Stimulated activated memory B cell treated with anti-CD40 and anti-IgM and Interleukin-4, amounts not matched to agents 10 μg/mL and 1 μg/mL and 100 μg/mL, for 72 hours (primary cell): ENCODE results near the gene NT5DC3.

Experiments used
- ATAC-seq: fragments of 150-1000 bp; cut with Tn5 transposase; 2 replicates; pipeline ENCODE4 v1.10.0; 2021
- H3K27ac Mint-ChIP-seq: one replicate; pipeline ENCODE4 v1.8.0; 2022; ENCODE audit warnings: mild to moderate bottlenecking, mixed read lengths
- H3K27me3 Mint-ChIP-seq: one replicate; pipeline ENCODE4 v1.8.0; 2022; ENCODE audit warnings: mixed read lengths
- H3K36me3 Mint-ChIP-seq: one replicate; pipeline ENCODE4 v1.8.0; 2022; ENCODE audit warnings: mixed read lengths
- H3K4me1 Mint-ChIP-seq: one replicate; pipeline ENCODE4 v1.8.0; 2022; ENCODE audit warnings: mixed read lengths
- H3K4me3 Mint-ChIP-seq: one replicate; pipeline ENCODE4 v1.8.0; 2022; ENCODE audit warnings: mild to moderate bottlenecking, moderate library complexity, mixed read lengths
- H3K9me3 Mint-ChIP-seq: one replicate; pipeline ENCODE4 v1.8.0; 2022; ENCODE audit warnings: mixed read lengths

The NT5DC3 gene

GRCh38 chr12:103840876-103841689, at the start of gene NT5DC3:
TSS of gene NT5DC3 (minus strand) at chr12:103841234. CDS start at chr12:103841156, 78 bp downstream.
- Mint-ChIP-seq H3K4me1 (peaks cover 36% of the 10 kb centered on the region), H3K36me3 (peaks cover 15% of the 10 kb centered on the region), H3K4me3 (peak within 1 kb of the TSS; percentile 93), H3K9me3 (no peaks in the 10 kb centered on the region), H3K27ac (peak within 1 kb of the TSS; percentile 91), H3K27me3 (no peaks in the 10 kb centered on the region)
- peak; percentile 94 for ATAC-seq

- H3K4me3 Mint-ChIP-seq = no peak overlapping the region
- ATAC-seq = no peak
- H3K4me1 Mint-ChIP-seq = peaks cover 12% of the 10 kb centered on the region
- no peaks in the 10 kb centered on the region for H3K27me3 Mint-ChIP-seq
- H3K27ac Mint-ChIP-seq = no peak overlapping the region
- H3K9me3 Mint-ChIP-seq = no peaks in the 10 kb centered on the region
- H3K36me3 Mint-ChIP-seq = peaks cover 12% of the 10 kb centered on the region
Observed at GRCh38 chr12:103887738-103888137, 46.7 kb upstream of the NT5DC3 start.

GRCh38 chr12:103886195-103886797, 45.3 kb upstream of the NT5DC3 start:
- Mint-ChIP-seq H3K4me1 (peaks cover 16% of the 10 kb centered on the region), H3K27ac (peak overlapping the region; percentile 10), H3K27me3 (no peaks in the 10 kb centered on the region), H3K36me3 (peaks cover 10% of the 10 kb centered on the region), H3K9me3 (no peaks in the 10 kb centered on the region), H3K4me3 (no peak overlapping the region)
- ATAC-seq = no peak

GRCh38 chr12:103884316-103884715, 43.3 kb upstream of the NT5DC3 start:
- peak; percentile 55 for ATAC-seq
- Mint-ChIP-seq H3K27ac (peak overlapping the region; percentile 50), H3K4me3 (no peak overlapping the region), H3K4me1 (peaks cover 33% of the 10 kb centered on the region), H3K9me3 (no peaks in the 10 kb centered on the region), H3K36me3 (peaks cover 10% of the 10 kb centered on the region), H3K27me3 (no peaks in the 10 kb centered on the region)

- H3K4me1 Mint-ChIP-seq = peaks cover 37% of the 10 kb centered on the region
- peak overlapping the region; percentile 50 for H3K27ac Mint-ChIP-seq
- H3K27me3 Mint-ChIP-seq = no peaks in the 10 kb centered on the region
- no peaks in the 10 kb centered on the region for H3K9me3 Mint-ChIP-seq
- ATAC-seq = no peak
- H3K4me3 Mint-ChIP-seq = no peak overlapping the region
- H3K36me3 Mint-ChIP-seq = peaks cover 10% of the 10 kb centered on the region
Observed at GRCh38 chr12:103883908-103884307, 42.9 kb upstream of the NT5DC3 start.

GRCh38 chr12:103882861-103883596, 42.0 kb upstream of the NT5DC3 start:
- Mint-ChIP-seq H3K36me3 (peaks cover 5% of the 10 kb centered on the region), H3K27ac (no peak overlapping the region), H3K27me3 (no peaks in the 10 kb centered on the region), H3K4me1 (peaks cover 45% of the 10 kb centered on the region), H3K9me3 (no peaks in the 10 kb centered on the region), H3K4me3 (no peak overlapping the region)
- no peak for ATAC-seq

GRCh38 chr12:103881261-103881660, 40.2 kb upstream of the NT5DC3 start:
- Mint-ChIP-seq H3K27ac (peak overlapping the region; percentile 11), H3K9me3 (no peaks in the 10 kb centered on the region), H3K36me3 (peaks cover 4% of the 10 kb centered on the region), H3K4me3 (no peak overlapping the region), H3K27me3 (no peaks in the 10 kb centered on the region), H3K4me1 (peaks cover 53% of the 10 kb centered on the region)
- peak; percentile 58 for ATAC-seq

- H3K36me3 Mint-ChIP-seq = peaks cover 4% of the 10 kb centered on the region
- no peaks in the 10 kb centered on the region for H3K27me3 Mint-ChIP-seq
- H3K4me1 Mint-ChIP-seq = peaks cover 50% of the 10 kb centered on the region
- ATAC-seq = peak; percentile 66
- peak overlapping the region; percentile 11 for H3K27ac Mint-ChIP-seq
- no peak overlapping the region for H3K4me3 Mint-ChIP-seq
- no peaks in the 10 kb centered on the region for H3K9me3 Mint-ChIP-seq
Observed at GRCh38 chr12:103880299-103881142, 39.5 kb upstream of the NT5DC3 start.

GRCh38 chr12:103879878-103880277, 38.8 kb upstream of the NT5DC3 start:
- Mint-ChIP-seq H3K4me1 (peaks cover 50% of the 10 kb centered on the region), H3K27ac (peak overlapping the region; percentile 8), H3K36me3 (peaks cover 4% of the 10 kb centered on the region)

GRCh38 chr12:103879048-103879692, 38.1 kb upstream of the NT5DC3 start:
- ATAC-seq = no peak
- peaks cover under 1% of the 10 kb centered on the region for H3K36me3 Mint-ChIP-seq
- peaks cover 45% of the 10 kb centered on the region for H3K4me1 Mint-ChIP-seq
- H3K27ac Mint-ChIP-seq = peak overlapping the region; percentile 47
- H3K27me3 Mint-ChIP-seq = no peaks in the 10 kb centered on the region
- no peak overlapping the region for H3K4me3 Mint-ChIP-seq
- H3K9me3 Mint-ChIP-seq = no peaks in the 10 kb centered on the region

More at GRCh38 chr12:103879878-103880277, 38.8 kb upstream of the NT5DC3 start:
- no peaks in the 10 kb centered on the region for H3K9me3 Mint-ChIP-seq
- ATAC-seq = no peak
- no peaks in the 10 kb centered on the region for H3K27me3 Mint-ChIP-seq
- H3K4me3 Mint-ChIP-seq = no peak overlapping the region

- H3K4me1 Mint-ChIP-seq = peaks cover 44% of the 10 kb centered on the region
- H3K27me3 Mint-ChIP-seq = no peaks in the 10 kb centered on the region
- H3K36me3 Mint-ChIP-seq = no peaks in the 10 kb centered on the region
- peak; percentile 72 for ATAC-seq
- no peak overlapping the region for H3K27ac Mint-ChIP-seq
- no peaks in the 10 kb centered on the region for H3K9me3 Mint-ChIP-seq
- H3K4me3 Mint-ChIP-seq = no peak overlapping the region
Observed at GRCh38 chr12:103877934-103878510, 37.0 kb upstream of the NT5DC3 start.

- Mint-ChIP-seq H3K4me3 (no peak overlapping the region), H3K4me1 (peaks cover 44% of the 10 kb centered on the region), H3K27me3 (no peaks in the 10 kb centered on the region), H3K36me3 (no peaks in the 10 kb centered on the region), H3K27ac (no peak overlapping the region), H3K9me3 (no peaks in the 10 kb centered on the region)
- no peak for ATAC-seq
Observed at GRCh38 chr12:103877288-103877687, 36.3 kb upstream of the NT5DC3 start.

- Mint-ChIP-seq H3K9me3 (no peaks in the 10 kb centered on the region), H3K4me1 (peaks cover 34% of the 10 kb centered on the region), H3K36me3 (no peaks in the 10 kb centered on the region), H3K4me3 (no peak overlapping the region), H3K27me3 (no peaks in the 10 kb centered on the region), H3K27ac (no peak overlapping the region)
- no peak for ATAC-seq
Observed at GRCh38 chr12:103875666-103876065, 34.6 kb upstream of the NT5DC3 start.

GRCh38 chr12:103868215-103868614, 27.2 kb upstream of the NT5DC3 start:
- no peak for ATAC-seq
- Mint-ChIP-seq H3K9me3 (no peaks in the 10 kb centered on the region), H3K36me3 (no peaks in the 10 kb centered on the region)

More at GRCh38 chr12:103868215-103868614, 27.2 kb upstream of the NT5DC3 start:
- Mint-ChIP-seq H3K4me3 (no peak overlapping the region), H3K27ac (no peak overlapping the region), H3K27me3 (no peaks in the 10 kb centered on the region), H3K4me1 (no peaks in the 10 kb centered on the region)
